GM12878 (cell line): ENCODE measurements around the gene DDIT4. TPM values are rescaled to one million over a fixed set of nuclear protein-coding genes. Genes with fewer than 3 reads are reported as not detected.
A peak's percentile ranks its signal among the peaks of the same experiment; 100 is the strongest.

Source experiments
- ATF7 ChIP-seq: fragments of 450-650 bp; IDR thresholded peaks from 2 replicates; pipeline ENCODE4 v1.6.1; 2016; ENCODE audit warnings: low read depth, mild to moderate bottlenecking
- CBX3 ChIP-seq: fragments of 200-600 bp; sonication (generic); IDR thresholded peaks from 2 replicates; pipeline ENCODE4 v1.6.1; 2016; ENCODE audit warnings: low read depth, borderline replicate concordance
- CEBPZ ChIP-seq: fragments of 150-350 bp; IDR thresholded peaks from 2 replicates; pipeline ENCODE4 v1.6.1; 2016; ENCODE audit warnings: low read depth, low read length
- E4F1 ChIP-seq: fragments of 450-650 bp; IDR thresholded peaks from 2 replicates; pipeline ENCODE4 v1.6.1; 2018; ENCODE audit warnings: borderline replicate concordance, mild to moderate bottlenecking; ENCODE audit not compliant: partially characterized antibody
- FOS ChIP-seq: IDR thresholded peaks from 3 replicates; pipeline ENCODE4 v1.6.1; 2011; ENCODE audit warnings: borderline replicate concordance; ENCODE audit not compliant: insufficient read length; ENCODE audit errors: extremely low read depth
- FOXM1 ChIP-seq: IDR thresholded peaks from 2 replicates; pipeline ENCODE4 v1.6.1; 2012; ENCODE audit warnings: low read depth, mild to moderate bottlenecking, inconsistent platforms, low read length, moderate library complexity
- HCFC1 ChIP-seq: fragments of 150-350 bp; IDR thresholded peaks from 2 replicates; pipeline ENCODE4 v1.6.1; 2014; ENCODE audit warnings: low read length
- KAT2A ChIP-seq: conservative IDR thresholded peaks from 2 replicates; pipeline ENCODE4 v1.6.1; 2011; ENCODE audit warnings: low read depth, low read length; ENCODE audit not compliant: control insufficient read depth
- MTA2 ChIP-seq: fragments of 450-650 bp; IDR thresholded peaks from 2 replicates; pipeline ENCODE4 v1.6.1; 2016; ENCODE audit warnings: low read depth, mild to moderate bottlenecking, moderate library complexity
- NRF1 ChIP-seq: conservative IDR thresholded peaks from 2 replicates; pipeline ENCODE4 v1.6.1; 2011; ENCODE audit warnings: mild to moderate bottlenecking, low read depth, low read length, improper control_type of control experiment
- PAX5 ChIP-seq: IDR thresholded peaks from 2 replicates; pipeline ENCODE4 v1.6.1; 2011; ENCODE audit warnings: low read depth, low read length, borderline replicate concordance
- POU2F2 ChIP-seq: IDR thresholded peaks from 3 replicates; pipeline ENCODE4 v1.6.1; 2011; ENCODE audit warnings: low read depth, mild to moderate bottlenecking, low read length, borderline replicate concordance
- SIN3A ChIP-seq: IDR thresholded peaks from 2 replicates; pipeline ENCODE4 v1.6.1; 2012; ENCODE audit warnings: low read depth, low read length, improper control_type of control experiment
- SMARCA5 ChIP-seq: fragments of 450-650 bp; IDR thresholded peaks from 2 replicates; pipeline ENCODE4 v1.6.1; 2017; ENCODE audit warnings: mild to moderate bottlenecking
- SMC3 ChIP-seq: IDR thresholded peaks from 2 replicates; pipeline ENCODE4 v1.6.1; 2011; ENCODE audit warnings: low read length, improper control_type of control experiment, borderline replicate concordance
- TAF1 ChIP-seq: IDR thresholded peaks from 2 replicates; pipeline ENCODE4 v1.6.1; 2011; ENCODE audit warnings: mild to moderate bottlenecking, low read depth, low read length, borderline replicate concordance
- ZNF217 ChIP-seq: fragments of 450-650 bp; IDR thresholded peaks from 2 replicates; pipeline ENCODE4 v1.6.1; 2017; ENCODE audit warnings: antibody characterized with exemption, mild to moderate bottlenecking
- polyA plus RNA-seq, 11 experiments: library from polyadenylated mRNA; depleted of rRNA in 4 of 11; unstranded in 6 of 11; stranded (reverse) in 5 of 11; fragments of >200 nt; fragmentation: Nextera tagmentation in 4 of 11; fragmentation: Illumina TruSeq in 1 of 11; extraction: Ambion mirVana in 4 of 11; extraction: Trizol in 1 of 11; gene quantifications; 1 replicate in 1 of 11; 2 replicates in 10 of 11; pipeline versions ENCODE4 v1.2.1 to v1.2.3, GENCODE V29; 2011 to 2016; ENCODE audit warnings: inconsistent platforms in 2 of 11, missing spikeins in 2 of 11, low read depth in 1 of 11
- total RNA-seq, 4 experiments: library from RNA; depleted of rRNA in 3 of 4; stranded (reverse); fragments of >200 nt in 3 of 4; fragmentation: Illumina TruSeq in 1 of 4; extraction: Trizol in 1 of 4; gene quantifications; 2 replicates each; pipeline versions ENCODE4 v1.2.1 to v1.2.3, GENCODE V29; 2013 to 2021
- TF ChIP-seq, protein P1 (sequence below): fragments of 450-650 bp; IDR thresholded peaks from 2 replicates; pipeline ENCODE4 v1.6.1; 2014; ENCODE audit warnings: mild to moderate bottlenecking
- TF ChIP-seq, protein P2 (sequence below): fragments of 450-650 bp; IDR thresholded peaks from 2 replicates; pipeline ENCODE4 v1.6.1; 2016; ENCODE audit warnings: mild to moderate bottlenecking, moderate library complexity, borderline replicate concordance

Gene DDIT4
- total and polyA plus RNA-seq, 10 of the 15 experiments (the other 5 are each of a cell fraction or from before 2014, with no cell fraction given) = 2.1 to 277 (median 183) TPM

GRCh38 chr10:72260976-72261783, 12.5 kb upstream of the DDIT4 start (continued):
- TF ChIP-seq CEBPZ (no peak), KAT2A (no peak), TAF1 (peak; percentile 54; the same call in 1 of the 2 replicates), MTA2 (peak; percentile 88), ZNF217 (no peak; the same call in none of the 2 replicates), PAX5 (peak; percentile 77), FOXM1 (peak; percentile 84), SMC3 (peak; percentile 38; the same call in 1 of the 2 replicates), FOS (no peak), SMARCA5 (peak; percentile 79), ATF7 (peak; percentile 86), SIN3A (peak; percentile 25; the same call in 1 of the 2 replicates), HCFC1 (no peak), E4F1 (no peak), CBX3 (no peak), NRF1 (no peak), POU2F2 (peak; percentile 55; the same call in 2 of the 3 replicates)
- TF ChIP-seq, protein P1, sequence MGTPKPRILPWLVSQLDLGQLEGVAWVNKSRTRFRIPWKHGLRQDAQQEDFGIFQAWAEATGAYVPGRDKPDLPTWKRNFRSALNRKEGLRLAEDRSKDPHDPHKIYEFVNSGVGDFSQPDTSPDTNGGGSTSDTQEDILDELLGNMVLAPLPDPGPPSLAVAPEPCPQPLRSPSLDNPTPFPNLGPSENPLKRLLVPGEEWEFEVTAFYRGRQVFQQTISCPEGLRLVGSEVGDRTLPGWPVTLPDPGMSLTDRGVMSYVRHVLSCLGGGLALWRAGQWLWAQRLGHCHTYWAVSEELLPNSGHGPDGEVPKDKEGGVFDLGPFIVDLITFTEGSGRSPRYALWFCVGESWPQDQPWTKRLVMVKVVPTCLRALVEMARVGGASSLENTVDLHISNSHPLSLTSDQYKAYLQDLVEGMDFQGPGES = no peak
- TF ChIP-seq, protein P2, sequence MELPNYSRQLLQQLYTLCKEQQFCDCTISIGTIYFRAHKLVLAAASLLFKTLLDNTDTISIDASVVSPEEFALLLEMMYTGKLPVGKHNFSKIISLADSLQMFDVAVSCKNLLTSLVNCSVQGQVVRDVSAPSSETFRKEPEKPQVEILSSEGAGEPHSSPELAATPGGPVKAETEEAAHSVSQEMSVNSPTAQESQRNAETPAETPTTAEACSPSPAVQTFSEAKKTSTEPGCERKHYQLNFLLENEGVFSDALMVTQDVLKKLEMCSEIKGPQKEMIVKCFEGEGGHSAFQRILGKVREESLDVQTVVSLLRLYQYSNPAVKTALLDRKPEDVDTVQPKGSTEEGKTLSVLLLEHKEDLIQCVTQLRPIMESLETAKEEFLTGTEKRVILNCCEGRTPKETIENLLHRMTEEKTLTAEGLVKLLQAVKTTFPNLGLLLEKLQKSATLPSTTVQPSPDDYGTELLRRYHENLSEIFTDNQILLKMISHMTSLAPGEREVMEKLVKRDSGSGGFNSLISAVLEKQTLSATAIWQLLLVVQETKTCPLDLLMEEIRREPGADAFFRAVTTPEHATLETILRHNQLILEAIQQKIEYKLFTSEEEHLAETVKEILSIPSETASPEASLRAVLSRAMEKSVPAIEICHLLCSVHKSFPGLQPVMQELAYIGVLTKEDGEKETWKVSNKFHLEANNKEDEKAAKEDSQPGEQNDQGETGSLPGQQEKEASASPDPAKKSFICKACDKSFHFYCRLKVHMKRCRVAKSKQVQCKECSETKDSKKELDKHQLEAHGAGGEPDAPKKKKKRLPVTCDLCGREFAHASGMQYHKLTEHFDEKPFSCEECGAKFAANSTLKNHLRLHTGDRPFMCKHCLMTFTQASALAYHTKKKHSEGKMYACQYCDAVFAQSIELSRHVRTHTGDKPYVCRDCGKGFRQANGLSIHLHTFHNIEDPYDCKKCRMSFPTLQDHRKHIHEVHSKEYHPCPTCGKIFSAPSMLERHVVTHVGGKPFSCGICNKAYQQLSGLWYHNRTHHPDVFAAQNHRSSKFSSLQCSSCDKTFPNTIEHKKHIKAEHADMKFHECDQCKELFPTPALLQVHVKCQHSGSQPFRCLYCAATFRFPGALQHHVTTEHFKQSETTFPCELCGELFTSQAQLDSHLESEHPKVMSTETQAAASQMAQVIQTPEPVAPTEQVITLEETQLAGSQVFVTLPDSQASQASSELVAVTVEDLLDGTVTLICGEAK = no peak
